IPS-18a (cell line): ENCODE results near the gene DOCK6.

Experiments
- H3K27ac ChIP-seq: one replicate; pipeline ENCODE4 v1.5.1; 2013; ENCODE audit warnings: low read length
- H3K27me3 ChIP-seq: one replicate; pipeline ENCODE4 v1.6.1; 2013; ENCODE audit warnings: mild to moderate bottlenecking, low read length; ENCODE audit not compliant: control insufficient read depth, insufficient read depth
- H3K36me3 ChIP-seq: one replicate; pipeline ENCODE4 v1.6.1; 2013; ENCODE audit warnings: low read depth, low read length; ENCODE audit not compliant: control insufficient read depth
- H3K4me1 ChIP-seq: one replicate; pipeline ENCODE4 v1.6.1; 2013; ENCODE audit warnings: low read depth, low read length; ENCODE audit not compliant: control insufficient read depth
- H3K4me3 ChIP-seq: one replicate; pipeline ENCODE4 v1.5.1; 2013; ENCODE audit warnings: low read length
- H3K9ac ChIP-seq: one replicate; pipeline ENCODE4 v1.6.1; 2013; ENCODE audit warnings: mild to moderate bottlenecking, low read length, moderate library complexity
- H3K9me3 ChIP-seq: one replicate; pipeline ENCODE4 v1.6.1; 2013; ENCODE audit warnings: low read depth, low read length; ENCODE audit not compliant: control insufficient read depth

DOCK6 gene

GRCh38 chr19:11227195-11227886 is 35.0 kb downstream of the DOCK6 start:
- H3K27me3 ChIP-seq: no peaks in the 10 kb centered on the region
- H3K4me3 ChIP-seq: no peak overlapping the region
- no peak overlapping the region for H3K27ac ChIP-seq
- H3K9me3 ChIP-seq: no peaks in the 10 kb centered on the region
- no peaks in the 10 kb centered on the region for H3K4me1 ChIP-seq
- H3K36me3 ChIP-seq: peaks cover 2% of the 10 kb centered on the region
- no peak overlapping the region for H3K9ac ChIP-seq

DNA sequence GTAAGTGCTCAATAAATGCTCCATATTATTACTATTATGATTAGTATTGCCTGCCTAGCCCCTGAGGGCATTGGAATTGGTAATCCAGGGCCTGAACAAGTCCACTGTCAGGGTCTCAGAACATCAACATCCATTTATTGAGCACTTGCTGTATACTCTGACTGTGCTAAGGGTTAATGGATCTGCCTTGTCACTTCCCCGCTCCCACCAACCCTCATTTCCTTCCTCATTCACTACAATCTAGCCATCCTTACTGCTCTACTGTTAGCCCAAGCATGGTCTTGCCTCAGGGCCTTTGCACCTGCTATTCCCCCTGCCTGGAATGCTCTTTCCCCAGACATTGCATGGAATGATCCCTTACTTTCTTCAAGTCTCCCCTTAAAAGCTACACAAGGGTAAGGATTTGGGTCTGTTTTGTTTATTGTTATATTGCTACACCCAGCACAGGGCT is 35.6 kb downstream of the DOCK6 start:
- Histone ChIP-seq H3K4me1 (no peaks in the 10 kb centered on the region), H3K27ac (no peak overlapping the region), H3K36me3 (peaks cover 2% of the 10 kb centered on the region), H3K9ac (no peak overlapping the region), H3K9me3 (peaks cover under 1% of the 10 kb centered on the region), H3K4me3 (no peak overlapping the region), H3K27me3 (no peaks in the 10 kb centered on the region)

DNA sequence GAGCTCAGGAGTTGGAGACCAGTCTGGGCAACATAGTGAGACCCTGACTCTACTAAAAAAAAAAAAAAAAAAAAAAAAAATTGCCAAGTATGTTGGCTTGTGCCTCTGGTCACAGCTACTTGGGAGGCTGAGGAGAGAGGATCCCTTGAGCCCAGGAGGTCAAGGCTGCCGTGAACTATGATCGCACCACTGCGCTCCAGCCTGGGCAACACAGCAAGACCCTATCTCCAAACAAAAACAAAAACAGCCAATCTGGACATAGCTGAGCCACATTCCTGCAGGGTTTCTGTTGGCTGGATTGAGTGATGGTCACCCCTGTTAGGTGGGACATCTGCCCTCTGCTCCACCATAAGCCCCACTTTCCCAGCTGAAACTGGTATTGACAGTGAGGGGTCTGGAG is 36.5 kb downstream of the DOCK6 start:
- H3K27me3 ChIP-seq: no peaks in the 10 kb centered on the region
- peaks cover 6% of the 10 kb centered on the region for H3K9me3 ChIP-seq
- H3K36me3 ChIP-seq: peaks cover 9% of the 10 kb centered on the region
- no peak overlapping the region for H3K27ac ChIP-seq
- H3K4me1 ChIP-seq: no peaks in the 10 kb centered on the region
- H3K4me3 ChIP-seq: no peak overlapping the region
- no peak overlapping the region for H3K9ac ChIP-seq

DNA sequence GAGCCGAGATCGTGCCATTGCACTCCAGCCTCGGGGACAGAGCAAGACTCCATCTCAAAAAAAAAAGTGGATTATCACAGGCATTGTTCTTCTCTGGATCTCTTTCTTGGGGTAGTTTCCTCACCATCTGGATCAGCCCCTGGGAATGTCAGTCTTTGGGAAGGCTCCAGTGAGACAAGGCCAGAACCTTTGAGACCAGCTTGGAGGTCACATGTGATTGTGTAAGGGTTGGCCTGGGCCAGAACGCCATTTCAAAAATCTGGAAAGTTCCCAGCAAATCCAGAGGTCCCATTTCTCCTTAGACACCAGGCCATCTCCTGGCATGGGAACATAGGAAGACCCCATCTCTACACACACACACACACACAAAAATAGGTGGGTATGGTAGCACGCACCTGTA is 37.2 kb downstream of the DOCK6 start:
- Histone ChIP-seq H3K36me3 (peaks cover 9% of the 10 kb centered on the region), H3K9me3 (peaks cover 6% of the 10 kb centered on the region), H3K4me3 (no peak overlapping the region)

DNA sequence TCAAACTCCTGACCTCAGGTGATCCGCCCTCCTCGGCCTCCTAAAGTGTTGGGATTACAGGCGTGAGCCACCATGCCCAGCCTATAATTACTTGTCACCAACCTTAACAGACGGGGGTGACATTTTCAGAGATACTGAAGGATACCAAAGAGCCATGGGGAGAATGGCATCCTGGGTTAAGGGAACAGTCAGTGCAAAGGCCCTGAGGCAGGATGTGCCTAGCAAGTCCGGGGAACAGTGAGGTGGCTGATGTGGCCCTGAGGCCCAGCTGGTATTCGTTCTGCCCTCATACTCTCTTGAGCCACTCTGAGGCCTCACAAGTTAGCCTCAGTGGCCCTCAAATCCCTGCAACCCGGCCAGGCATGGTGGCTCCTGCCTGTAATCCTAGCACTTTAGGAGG is 37.9 kb downstream of the DOCK6 start:
- H3K4me1 ChIP-seq: no peaks in the 10 kb centered on the region
- peaks cover 9% of the 10 kb centered on the region for H3K36me3 ChIP-seq
- peaks cover 6% of the 10 kb centered on the region for H3K9me3 ChIP-seq
- no peak overlapping the region for H3K4me3 ChIP-seq
- H3K27ac ChIP-seq: no peak overlapping the region
- H3K9ac ChIP-seq: no peak overlapping the region
- no peaks in the 10 kb centered on the region for H3K27me3 ChIP-seq

More for the DNA sequence above, 37.2 kb downstream of the DOCK6 start:
- H3K4me1 ChIP-seq: no peaks in the 10 kb centered on the region
- H3K27ac ChIP-seq: no peak overlapping the region
- no peaks in the 10 kb centered on the region for H3K27me3 ChIP-seq
- H3K9ac ChIP-seq: no peak overlapping the region

DNA sequence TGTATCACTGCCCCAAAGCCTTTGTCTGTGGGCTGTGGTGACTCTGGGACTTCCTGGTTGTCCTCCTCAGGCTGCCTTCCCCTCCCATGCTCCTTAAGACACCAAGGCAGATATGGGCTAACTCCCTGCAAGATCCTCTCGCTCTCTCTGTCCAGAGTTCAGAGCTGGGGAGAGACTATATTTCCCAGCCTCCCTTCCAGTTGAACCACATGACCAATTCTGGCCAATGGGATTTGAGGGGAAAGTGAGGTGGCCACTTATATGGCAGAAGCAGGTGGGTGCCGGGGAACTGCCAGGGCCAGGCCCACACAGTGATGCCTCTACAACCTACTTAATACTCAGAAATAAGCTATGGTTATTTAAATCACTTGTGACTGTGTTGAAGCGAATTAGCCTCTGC is 39.1 kb downstream of the DOCK6 start:
- no peak overlapping the region for H3K4me3 ChIP-seq
- peaks cover 6% of the 10 kb centered on the region for H3K9me3 ChIP-seq
- H3K27ac ChIP-seq: no peak overlapping the region
- peaks cover 9% of the 10 kb centered on the region for H3K36me3 ChIP-seq
- no peaks in the 10 kb centered on the region for H3K27me3 ChIP-seq
- H3K9ac ChIP-seq: no peak overlapping the region
- no peaks in the 10 kb centered on the region for H3K4me1 ChIP-seq

GRCh38 chr19:11221082-11221598 is 41.2 kb downstream of the DOCK6 start:
- Histone ChIP-seq H3K36me3 (peaks cover 9% of the 10 kb centered on the region), H3K4me1 (no peaks in the 10 kb centered on the region), H3K27ac (no peak overlapping the region), H3K9me3 (peaks cover 6% of the 10 kb centered on the region), H3K27me3 (no peaks in the 10 kb centered on the region), H3K9ac (no peak overlapping the region), H3K4me3 (no peak overlapping the region)

GRCh38 chr19:11214387-11214786 is 47.9 kb downstream of the DOCK6 start:
- H3K36me3 ChIP-seq: peaks cover 5% of the 10 kb centered on the region
- no peaks in the 10 kb centered on the region for H3K9me3 ChIP-seq
- no peak overlapping the region for H3K9ac ChIP-seq
- H3K27me3 ChIP-seq: no peaks in the 10 kb centered on the region
- H3K27ac ChIP-seq: no peak overlapping the region
- no peaks in the 10 kb centered on the region for H3K4me1 ChIP-seq
- H3K4me3 ChIP-seq: no peak overlapping the region

- peaks cover 5% of the 10 kb centered on the region for H3K36me3 ChIP-seq
- H3K9ac ChIP-seq: no peak overlapping the region
- no peaks in the 10 kb centered on the region for H3K4me1 ChIP-seq
- no peak overlapping the region for H3K4me3 ChIP-seq
- H3K9me3 ChIP-seq: no peaks in the 10 kb centered on the region
- no peak overlapping the region for H3K27ac ChIP-seq
- H3K27me3 ChIP-seq: no peaks in the 10 kb centered on the region
Observed at GRCh38 chr19:11210656-11210928, 51.7 kb downstream of the DOCK6 start.

DNA sequence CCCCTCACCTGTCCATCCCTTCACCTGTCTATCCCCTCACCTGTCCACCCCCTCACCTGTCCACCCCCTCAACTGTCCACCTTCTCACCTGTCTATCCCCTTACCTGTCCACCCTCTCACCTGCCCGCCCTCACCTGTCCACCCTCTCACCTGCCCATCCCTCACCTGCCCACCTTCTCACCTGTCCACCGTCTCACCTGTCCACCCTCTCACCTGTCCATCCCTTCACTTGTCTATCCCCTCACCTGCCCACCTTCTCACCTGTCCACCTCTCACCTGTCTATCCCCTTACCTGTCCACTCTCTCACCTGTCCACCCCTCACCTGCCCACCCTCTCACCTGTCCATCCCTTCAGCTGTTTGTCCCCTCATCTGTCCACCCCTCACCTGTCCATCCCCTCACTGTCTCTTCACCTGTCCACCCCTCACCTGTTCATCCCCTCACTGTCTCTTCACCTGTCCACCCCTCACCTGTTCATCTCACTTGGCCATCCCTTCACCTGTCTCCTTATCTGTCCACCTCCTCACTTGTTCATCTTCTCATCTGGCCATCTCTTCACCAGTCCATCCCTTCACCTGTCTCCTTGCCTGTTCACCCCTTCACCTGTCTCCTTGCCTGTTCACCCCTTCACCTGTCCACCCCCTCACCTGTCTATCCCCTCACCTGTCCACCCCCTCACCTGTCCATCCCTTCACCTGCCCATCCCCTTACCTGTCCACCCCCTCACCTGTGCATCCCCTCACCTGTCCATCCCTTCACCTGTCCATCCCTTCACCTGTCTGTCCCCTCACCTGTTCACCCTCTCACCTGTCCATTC is 52.3 kb downstream of the DOCK6 start:
- no peak overlapping the region for H3K9ac ChIP-seq
- no peaks in the 10 kb centered on the region for H3K4me1 ChIP-seq
- peaks cover 5% of the 10 kb centered on the region for H3K36me3 ChIP-seq
- H3K27me3 ChIP-seq: no peaks in the 10 kb centered on the region
- no peaks in the 10 kb centered on the region for H3K9me3 ChIP-seq
- H3K27ac ChIP-seq: no peak overlapping the region
- H3K4me3 ChIP-seq: no peak overlapping the region

- Histone ChIP-seq H3K27me3 (no peaks in the 10 kb centered on the region), H3K9ac (no peak overlapping the region), H3K4me3 (no peak overlapping the region), H3K4me1 (no peaks in the 10 kb centered on the region), H3K36me3 (peaks cover 5% of the 10 kb centered on the region), H3K27ac (no peak overlapping the region), H3K9me3 (no peaks in the 10 kb centered on the region)
Observed at GRCh38 chr19:11208561-11209471, 53.5 kb downstream of the DOCK6 start.
